ENCODE data around the gene EEFSEC.

Gene EEFSEC

DNA sequence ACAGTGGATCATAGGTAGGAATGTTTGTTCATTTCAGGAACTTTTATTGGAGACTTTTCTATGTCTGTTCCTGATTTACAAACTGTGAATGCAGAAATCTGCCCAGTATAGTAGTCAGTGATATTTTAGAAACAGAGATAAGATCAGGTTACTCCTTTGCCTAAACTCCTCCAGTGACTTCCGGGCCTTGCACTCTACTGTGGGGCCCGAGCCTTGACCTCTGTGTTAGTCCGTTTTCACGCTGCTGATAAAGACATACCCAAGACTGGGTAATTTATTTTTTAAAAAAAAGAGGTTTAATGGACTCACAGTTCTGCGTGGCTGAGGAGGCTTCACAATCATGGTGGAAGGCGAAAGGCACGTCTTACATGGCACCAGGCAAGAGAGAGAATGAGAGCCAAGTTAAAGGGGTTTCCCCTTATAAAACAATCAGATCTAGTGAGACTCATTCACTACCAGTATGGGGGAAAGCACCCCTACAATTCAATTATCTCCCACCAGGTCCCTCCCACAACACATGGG is 186.3 kb downstream of the EEFSEC start:
- FAIRE-seq = no peak

DNA sequence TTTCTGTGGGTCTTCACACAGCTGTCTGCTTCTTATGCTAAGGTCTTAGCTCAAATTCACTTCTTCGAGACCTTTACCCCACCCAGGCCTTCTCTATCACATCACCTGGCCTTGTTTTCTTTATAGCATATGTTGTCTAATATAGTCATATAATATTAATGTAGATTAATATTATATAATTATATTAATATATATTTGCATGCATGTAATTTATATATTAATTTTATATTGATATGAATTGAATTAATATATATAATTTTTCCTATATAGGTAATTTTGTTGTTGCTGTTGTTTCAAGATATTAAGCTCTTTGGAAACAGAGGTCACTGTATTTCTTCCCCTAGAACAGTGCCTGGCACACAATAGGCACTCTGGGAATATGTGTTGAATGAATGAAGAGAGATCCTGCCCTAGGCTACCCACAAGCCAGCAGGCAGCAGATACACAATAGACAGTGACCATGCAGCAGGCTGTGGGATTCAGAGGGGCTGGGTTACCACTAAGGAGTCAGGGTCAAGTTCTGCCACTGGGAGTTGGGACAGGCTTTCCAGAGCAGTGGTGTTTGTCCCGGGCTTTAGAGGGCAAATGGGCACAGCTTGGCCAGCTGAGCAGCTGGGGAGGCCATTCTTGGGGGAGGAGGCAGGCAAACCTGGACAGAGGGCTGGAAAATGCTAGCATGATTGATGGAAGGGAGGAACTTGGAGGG is 187.1 kb downstream of the EEFSEC start:
- no peak for FAIRE-seq

DNA sequence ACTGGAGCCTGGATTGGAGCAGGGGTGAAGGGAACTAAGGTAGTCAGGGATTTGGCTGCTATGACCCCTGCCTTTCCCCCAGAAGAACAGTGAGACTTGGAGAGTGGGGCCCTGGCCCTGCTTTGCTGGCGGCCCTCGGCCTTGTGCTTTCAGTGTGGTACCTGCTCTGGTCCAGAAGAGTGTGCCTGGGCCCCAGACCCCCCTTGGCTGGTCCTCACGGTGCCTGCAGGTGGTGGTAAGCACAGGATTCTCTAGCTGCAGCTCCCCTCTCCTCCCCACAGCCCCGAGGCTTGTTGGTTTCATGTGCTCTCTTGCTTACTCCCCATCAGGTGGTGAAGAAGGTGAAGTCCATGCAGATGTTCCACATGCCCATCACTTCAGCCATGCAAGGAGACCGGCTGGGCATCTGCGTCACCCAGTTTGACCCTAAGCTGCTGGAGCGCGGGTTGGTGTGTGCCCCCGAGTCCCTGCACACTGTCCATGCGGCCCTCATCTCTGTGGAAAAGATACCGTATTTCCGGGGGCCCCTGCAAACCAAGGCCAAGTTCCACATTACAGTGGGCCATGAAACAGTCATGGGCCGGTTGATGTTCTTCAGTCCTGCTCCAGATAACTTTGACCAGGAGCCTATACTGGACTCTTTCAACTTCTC is 187.7 kb downstream of the EEFSEC start:
- no peak for FAIRE-seq

DNA sequence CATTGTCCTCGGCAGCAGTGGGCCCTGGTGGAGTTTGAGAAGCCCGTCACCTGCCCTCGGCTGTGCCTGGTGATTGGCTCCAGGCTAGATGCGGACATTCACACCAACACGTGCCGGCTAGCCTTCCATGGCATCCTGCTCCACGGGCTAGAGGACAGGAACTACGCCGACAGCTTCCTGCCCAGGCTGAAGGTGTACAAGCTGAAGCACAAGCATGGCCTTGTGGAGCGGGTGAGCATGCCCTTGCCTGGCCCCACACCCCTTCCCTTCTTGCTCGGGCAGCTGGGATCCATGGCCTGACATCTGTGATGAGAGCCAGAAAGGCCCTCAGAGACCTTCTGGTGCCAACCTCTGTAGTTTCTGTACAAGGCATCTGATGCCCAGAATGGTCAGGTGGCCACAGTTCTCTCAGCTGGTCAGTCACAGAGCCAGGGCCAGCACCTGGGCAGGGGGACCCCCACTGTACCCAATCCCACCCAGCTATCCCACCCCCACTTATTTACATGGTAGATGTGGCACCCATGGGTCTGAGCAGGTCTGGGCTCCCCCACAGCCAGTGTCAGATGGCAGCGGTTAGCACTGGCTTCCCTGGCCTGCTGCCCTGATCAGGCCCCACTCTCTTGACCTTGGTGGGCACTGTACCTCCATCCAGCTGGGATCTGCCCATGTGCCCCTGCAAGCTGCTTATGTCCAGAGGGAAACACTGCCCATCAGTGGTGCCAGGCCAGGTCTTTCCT is 188.5 kb downstream of the EEFSEC start:
- no peak for FAIRE-seq

DNA sequence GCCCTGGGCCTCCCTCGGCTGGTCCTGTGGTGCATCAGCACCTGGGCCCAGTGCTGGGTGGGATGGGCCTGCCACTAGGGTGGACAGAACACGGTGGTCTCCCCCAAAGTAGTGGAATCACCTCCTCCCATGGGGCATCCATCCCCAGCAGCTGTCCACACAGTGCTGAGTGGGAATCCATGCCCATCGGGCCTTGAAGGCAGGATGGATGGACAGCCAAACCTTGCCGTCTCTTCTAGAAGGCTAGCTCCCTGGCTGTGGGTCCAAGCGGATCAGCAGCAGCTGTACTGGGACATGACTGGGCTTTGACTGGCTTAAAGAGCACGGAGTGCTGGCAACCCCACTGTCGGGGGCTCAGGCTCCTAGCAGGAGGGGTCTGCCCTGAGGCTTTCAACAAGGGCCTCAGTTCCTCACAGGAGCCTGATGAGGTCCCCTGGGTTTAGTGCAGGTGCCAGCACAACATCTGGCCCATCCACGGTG is 189.5 kb downstream of the EEFSEC start:
- no peak for FAIRE-seq

DNA sequence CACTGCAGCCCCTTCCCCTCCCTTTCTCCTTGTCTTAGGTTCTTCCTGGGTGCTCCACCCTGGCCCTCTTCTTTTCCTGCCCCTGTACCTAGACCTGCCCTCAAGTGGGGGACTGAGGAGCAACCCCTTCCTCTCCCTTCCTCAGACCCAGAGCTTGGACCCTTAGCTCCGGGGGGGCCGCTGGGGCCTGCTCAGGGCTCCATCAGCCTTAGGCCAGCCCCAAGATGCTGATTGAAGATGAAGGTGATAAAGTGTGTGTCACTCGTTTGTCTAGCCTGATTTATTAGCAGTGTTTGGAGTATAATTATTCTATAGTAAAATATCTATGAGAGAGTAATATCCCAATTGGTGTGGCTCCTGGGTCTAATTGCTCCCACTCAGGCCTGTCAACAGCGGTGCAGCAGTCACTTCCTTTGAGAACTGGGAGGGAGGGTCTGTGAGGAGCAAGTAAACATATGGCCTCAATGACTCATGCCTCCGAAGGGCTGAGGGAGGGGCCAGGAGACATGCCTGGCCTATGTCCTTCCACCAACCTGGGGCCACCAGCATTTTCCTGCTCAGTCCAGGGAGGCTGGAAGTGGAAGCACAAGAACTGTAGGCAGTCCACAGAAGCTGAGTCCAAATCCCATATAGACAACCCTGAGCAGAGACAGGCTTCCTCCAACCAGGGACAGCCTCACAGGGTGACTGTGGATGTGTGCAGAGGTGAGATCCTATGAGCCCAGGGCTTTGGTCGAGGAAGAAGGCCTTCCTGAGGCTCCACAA is 190.2 kb downstream of the EEFSEC start:
- FAIRE-seq = no peak

DNA sequence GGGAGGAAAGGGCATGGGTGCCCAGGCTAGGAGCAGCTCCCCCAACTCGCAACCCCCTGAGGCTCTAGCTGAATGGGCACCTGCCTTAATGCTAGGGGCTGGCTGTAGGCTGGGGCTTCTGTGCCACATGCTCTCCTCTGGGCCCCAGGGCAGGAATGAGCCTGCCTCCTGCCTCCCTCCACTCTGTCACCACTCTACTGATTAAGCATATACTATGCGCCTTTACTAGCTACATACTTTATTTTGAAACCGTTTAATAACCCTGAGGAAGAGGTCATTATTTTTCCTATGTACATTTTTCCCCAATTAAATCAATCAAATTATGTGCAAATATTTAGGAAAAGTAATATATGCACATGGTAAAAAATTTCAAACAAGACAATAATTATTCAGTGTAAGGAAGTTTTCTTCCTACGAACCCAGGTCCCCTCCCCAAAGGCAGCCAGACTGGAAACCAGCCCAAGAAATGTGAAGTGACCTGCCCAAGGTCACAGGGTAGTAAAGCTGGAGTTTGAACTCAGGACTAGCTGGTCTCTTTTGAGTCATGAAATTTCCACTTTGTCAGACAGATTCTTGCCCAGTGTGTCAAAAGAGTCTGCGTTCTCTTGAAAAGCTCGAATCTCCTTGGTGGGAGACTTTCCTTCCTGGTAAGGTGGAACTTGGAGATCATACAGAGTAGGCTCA is 190.9 kb downstream of the EEFSEC start:
- no peak for FAIRE-seq

DNA sequence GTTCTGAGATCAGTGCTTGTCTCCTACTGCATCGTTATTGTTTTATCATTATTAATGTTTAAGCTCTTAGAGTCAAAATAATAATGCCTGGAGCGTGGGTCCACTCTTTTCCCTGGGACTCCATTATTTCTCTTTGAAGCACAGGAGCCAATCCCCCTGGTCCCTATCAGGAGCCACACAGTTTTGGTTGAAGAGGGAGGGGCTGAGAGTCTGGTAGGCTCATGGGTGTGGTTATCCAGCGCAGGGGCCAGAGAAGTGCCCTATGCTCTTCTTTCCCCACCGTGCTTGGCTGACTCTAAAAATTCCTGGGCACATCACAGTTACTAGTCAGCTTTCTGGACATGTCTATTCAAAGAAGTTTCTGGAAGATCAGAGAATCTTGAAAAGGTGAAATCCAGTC is 191.9 kb downstream of the EEFSEC start:
- no peak for FAIRE-seq

DNA sequence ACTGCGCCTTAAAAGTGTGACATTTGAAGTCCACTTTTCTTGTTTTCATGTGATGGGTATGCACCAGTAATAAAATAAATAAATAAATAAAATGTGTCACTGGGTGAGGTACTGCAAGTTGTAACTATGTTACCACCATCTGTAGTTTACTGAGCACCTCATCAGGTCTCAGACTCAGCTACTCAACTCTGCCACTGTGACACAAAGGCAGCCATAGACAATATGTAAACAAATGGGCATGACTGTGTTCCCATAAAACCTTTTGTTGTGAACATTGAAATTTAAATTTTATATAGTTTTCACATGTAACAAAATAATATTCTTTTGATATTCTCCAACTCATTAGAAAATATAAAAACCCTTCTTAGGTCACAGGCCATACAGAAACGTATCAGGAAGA is 193.3 kb downstream of the EEFSEC start:
- no peak for FAIRE-seq

DNA sequence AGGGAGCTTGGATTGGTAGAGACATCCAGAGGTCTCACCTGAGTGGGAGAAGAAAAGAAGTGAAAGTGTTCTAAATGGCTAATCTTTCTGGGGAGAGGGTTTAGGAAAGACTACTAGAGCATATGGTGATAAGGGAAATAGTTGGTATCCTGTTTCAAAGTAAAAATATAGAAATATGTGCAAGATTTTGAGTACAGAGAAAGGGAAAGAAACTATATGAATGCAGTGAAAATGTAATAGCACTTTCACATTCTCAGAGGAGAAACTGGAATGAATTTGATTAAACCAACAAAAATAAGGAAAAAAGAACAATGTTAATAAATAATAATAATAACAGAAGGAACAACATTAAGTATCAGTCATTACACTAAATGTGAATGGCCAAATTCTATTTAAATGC is 194.0 kb downstream of the EEFSEC start:
- FAIRE-seq = no peak

DNA sequence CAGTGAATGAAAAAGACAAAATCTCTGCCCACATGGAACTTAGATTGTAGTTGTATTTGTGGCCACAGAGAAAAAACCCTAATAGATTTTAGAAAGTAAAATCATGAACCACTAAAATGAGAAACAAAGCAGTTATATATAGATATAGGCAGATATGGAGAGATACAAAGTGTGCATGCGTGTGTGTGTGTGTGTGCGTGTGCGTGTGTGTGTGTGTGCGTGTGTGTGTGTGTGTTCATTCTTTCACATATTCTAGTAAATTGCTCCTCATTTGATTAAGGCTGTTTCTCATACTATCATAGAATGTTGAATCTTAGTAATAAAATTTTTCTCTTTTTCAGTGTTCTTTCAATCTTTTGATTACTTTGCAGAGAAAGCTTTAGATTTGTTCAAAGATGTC is 194.8 kb downstream of the EEFSEC start:
- no peak for FAIRE-seq

DNA sequence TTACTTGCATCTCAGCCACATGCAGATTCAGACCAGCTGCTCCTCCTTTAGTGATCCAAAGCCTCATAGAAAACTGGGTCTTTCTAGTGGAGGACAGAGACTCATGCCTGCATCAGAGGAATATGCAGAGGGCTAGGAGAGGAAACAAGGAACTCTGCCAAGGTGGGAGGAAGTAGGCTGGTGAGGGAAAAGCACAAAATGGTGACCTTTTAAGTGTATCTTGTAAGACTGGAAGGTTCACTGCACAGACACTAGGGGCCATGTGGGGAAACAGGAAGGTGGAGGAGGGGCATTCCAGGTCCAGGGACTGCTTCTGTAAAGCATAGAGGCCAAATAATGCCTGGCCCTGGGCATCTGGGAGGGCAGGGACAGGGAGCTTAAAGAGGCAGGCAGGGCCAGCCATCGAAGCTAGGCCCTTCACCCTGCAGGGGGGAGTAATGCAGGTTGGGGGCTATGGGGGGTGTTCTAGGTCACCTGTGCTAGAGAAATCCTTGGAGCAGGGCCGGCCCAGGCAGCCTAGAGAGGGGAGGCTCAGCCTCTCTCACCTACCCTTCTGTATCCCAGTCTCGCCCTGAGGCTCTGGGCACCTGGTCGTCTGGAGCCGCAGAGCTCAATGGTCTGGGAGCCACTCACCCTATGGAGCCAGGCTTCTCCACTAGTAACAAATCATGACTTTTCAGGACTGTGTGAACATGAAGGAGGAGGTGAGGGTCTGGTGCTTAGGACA is 195.7 kb downstream of the EEFSEC start:
- FAIRE-seq = no peak

DNA sequence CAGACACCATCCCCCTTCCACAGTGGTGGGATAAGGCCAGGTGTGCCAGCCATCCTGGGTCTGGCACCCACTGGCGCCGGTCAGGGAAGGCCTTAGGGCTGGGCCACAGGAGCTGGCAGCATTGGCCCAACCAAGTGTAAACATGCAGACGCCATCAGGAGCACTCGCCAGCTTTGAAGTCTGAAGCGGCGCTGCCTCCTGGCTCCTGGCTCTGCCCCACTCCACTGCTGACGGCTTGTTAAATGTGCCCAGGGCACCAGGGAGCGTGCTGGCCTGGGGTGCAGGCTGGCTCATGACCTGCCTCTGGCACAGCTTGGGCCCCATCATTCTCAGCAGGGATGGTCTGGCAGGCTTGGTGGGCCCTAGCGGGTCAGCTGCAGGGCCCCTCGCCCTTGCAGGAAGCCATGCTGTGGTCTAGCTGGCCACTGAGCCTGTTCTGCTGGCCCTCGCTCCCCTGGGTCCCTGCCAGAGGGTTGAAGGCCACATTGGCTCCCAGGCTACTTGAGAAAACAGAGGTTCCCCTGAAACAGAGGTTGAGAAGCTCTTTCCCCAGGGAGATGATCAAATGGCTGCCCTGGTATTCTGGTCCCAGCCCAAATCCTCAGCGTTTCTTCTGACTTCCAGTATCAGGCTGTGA is 196.8 kb downstream of the EEFSEC start:
- no peak for FAIRE-seq

DNA sequence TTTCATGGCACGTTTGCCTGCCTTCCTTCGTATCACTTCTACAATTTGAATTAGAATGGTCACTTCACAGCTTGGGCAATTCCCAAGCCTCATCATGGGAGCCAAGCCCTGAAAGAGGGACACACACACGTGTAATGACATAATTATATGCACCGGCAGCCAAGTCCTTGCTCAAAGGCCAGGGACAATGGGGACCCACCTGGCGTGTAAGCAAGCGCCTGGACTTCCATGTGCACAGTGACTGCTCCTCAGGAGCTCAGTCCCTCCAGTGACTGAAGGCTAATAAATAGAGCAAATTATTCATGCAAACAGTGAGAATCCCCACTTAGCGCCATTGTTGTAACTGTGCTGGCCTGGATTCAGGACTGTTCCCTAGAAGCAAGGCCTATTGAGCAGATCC is 198.3 kb downstream of the EEFSEC start:
- FAIRE-seq = no peak

DNA sequence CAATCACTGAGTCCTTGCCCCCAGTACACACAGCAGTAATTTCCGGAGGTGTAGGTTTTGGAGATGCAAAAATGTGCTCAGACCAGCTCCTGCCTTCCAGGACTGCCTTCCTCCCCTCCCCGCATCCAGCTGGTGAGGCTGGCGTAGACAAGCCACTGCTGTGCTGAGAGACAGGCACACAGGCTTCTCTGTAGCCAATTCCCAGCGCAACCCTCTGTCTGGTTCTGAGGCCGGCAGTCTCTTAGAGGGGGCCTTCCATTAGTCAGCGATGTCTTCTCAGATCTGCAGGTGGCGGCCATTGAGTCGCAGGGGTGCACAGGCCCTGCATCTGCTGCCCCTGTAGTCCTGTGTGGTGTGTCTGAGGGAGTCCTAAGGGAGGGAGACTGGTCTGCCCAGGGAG is 199.0 kb downstream of the EEFSEC start:
- FAIRE-seq = no peak

DNA sequence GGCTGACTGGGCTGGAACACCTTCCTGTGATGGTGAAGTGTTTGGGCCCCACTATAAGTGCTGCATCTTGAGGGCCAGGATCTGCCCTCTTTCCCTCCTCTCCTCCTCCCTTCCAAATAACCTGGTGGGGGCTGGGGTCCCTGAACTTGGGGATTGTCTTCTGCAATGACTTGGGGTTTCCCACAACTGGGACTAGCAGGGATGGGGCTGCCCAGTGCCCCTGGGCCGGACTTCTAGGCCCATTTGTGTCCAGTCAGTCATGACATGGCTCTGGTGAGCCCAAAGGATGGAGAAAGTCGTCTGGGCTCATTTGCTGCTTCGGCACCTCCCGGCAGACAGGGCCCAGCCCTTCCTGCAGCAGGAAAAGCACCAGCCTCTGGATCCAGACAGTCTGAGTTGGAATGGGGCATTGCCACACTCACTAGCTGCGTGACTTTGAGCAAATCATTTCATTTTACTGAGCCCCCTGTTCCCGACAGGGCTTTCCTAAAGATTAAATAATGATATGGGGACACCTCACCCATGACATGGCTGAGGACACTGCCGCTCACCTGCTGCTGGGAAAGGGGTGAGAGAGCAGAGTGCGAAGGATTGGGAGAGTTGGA is 200.2 kb downstream of the EEFSEC start:
- no peak for FAIRE-seq

DNA sequence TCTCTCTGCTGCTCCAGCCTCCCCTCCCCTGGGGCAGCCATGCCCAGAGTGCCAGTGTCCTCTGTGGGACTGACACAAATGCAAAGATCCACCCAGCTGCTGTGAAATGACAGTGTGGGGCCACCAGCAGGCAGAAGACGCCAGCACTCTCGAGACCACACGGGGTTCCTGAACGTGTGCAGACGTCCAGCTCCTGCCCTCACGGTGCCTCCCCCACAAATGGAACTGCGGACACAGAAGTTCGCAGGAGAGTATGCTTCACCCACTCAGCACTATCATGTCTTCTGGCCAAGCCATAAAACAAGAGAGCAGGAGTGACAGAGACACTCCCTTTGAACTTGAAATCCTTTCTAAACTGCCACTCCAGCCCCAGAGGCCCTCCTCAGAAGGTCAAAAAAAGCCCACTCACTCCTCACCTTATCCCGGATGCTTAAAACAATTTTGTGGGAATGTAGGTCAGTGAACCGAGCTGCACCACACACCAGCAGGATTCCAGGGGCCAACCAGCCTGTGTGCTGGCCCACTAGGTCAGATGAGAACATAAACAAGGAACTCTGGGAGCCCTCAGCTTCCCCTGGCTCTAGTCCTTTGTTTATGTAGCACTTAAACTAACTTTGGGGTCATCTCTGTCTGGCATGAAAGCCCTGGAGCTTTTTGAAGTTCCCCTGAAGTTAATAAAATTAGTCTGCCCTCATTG is 200.9 kb downstream of the EEFSEC start:
- FAIRE-seq = no peak

DNA sequence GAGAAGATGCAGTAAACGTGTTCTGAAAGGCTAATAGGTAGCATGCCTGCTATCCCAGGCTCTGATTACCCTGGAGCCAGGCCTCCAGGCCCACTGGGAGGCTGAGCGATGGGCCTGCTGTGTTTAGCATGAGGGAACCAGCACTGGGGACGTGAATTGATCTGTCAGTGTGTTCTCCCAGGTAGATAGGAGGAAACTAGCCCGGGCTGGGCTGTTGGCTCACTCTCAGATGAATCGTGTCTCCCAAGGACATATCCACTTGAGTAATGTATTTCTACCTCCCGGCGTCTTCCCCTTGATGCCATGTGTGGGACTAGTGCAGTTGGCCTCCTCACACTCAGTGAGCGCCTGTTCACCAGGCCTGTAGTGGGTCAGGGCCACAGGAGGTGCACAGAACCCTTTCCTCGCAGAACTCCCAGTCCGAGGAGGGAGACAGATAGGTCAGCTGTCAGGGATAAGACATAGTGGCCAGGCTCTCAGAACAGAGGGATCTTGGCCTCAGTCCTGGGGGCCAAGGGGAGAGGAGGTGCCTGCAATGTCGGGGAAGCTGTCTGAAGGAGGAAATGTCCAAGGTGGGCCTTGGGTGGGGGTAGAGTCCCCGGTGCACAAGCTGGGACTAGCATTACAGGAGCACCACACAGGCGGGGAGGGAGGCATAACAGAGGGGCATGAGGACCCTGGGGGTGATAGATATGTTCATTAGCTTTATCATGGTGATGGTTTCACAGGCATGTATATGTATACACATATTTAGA is 201.7 kb downstream of the EEFSEC start:
- no peak for FAIRE-seq

DNA sequence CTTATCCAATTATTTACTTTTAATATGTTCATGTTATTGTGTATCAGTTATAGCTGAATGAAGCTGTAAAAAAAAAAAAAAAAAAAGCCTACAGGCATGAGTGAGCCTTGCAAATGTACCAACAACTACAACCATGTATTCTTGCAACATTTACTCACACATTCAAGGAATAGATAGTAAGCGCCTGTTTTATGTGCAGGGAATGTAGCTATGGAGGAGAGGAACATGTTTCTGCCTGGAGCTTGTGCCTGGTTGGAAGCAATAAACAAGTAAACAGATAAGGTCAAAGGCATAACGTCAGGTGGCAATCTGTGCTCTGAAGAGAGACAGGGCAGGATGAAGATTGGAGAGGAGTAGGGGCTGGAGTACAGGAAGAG is 202.2 kb downstream of the EEFSEC start:
- no peak for FAIRE-seq
